H1 (cell line): ENCODE measurements around the gene GIGYF2. TPM values are rescaled to one million over a fixed set of nuclear protein-coding genes. Genes with fewer than 3 reads are reported as not detected.

Experiments
- CTCF ChIA-PET: fragments of 300-600 bp; sonication (Branson Sonifier 250); formaldehyde crosslinking; loops from one replicate; lab custom pipeline; 2021; ENCODE audit not compliant: partially characterized antibody; lab: Charles Lee
- POLR2A ChIA-PET: fragments of 300-600 bp; sonication (Branson Sonifier 250); formaldehyde crosslinking; loops from one replicate; lab custom pipeline; 2021; ENCODE audit warnings: inconsistent platforms; ENCODE audit not compliant: partially characterized antibody; lab: Charles Lee
- DNase-seq, 2 experiments: peaks; one replicate each; pipeline versions ENCODE4 v3.0.0 to v3.0.0-alpha.2; 2010 to 2022; ENCODE audit warnings: low spot score in 2 of 2, low read depth in 1 of 2, mixed read lengths in 1 of 2
- FAIRE-seq: peaks from 2 replicates; lab custom pipeline; 2011; peaks lifted over from hg19 to GRCh38; lab: Jason Lieb, UNC
- H2AFZ ChIP-seq: 2 replicates; pipeline ENCODE4 v1.8.1; 2012; ENCODE audit warnings: low read length, inconsistent platforms
- H2AK5ac ChIP-seq: 2 replicates; pipeline ENCODE4 v1.6.1; 2013; ENCODE audit warnings: low read depth, low read length
- H2BK120ac ChIP-seq: replicated peaks from 2 replicates; pipeline ENCODE3; 2013; ENCODE audit warnings: low read depth, low read length, inconsistent platforms
- H2BK12ac ChIP-seq: 2 replicates; pipeline ENCODE4 v1.6.1; 2013; ENCODE audit warnings: low read depth, low read length
- H2BK15ac ChIP-seq: 2 replicates; pipeline ENCODE4 v1.6.1; 2013; ENCODE audit warnings: low read length
- H2BK20ac ChIP-seq: 2 replicates; pipeline ENCODE4 v1.6.1; 2013; ENCODE audit warnings: low read length
- H2BK5ac ChIP-seq: 2 replicates; pipeline ENCODE4 v1.6.1; 2013; ENCODE audit warnings: low read depth, low read length
- H3K14ac ChIP-seq: 2 replicates; pipeline ENCODE4 v1.6.1; 2013; ENCODE audit warnings: inconsistent platforms; ENCODE audit not compliant: insufficient read length
- H3K18ac ChIP-seq: 2 replicates; pipeline ENCODE4 v1.6.1; 2013; ENCODE audit warnings: low read length; ENCODE audit errors: extremely low read depth
- H3K23ac ChIP-seq: 2 replicates; pipeline ENCODE4 v1.6.1; 2013; ENCODE audit warnings: inconsistent platforms; ENCODE audit not compliant: insufficient read length
- H3K23me2 ChIP-seq: 2 replicates; pipeline ENCODE4 v1.6.1; 2013; ENCODE audit warnings: low read depth, low read length
- H3K27ac ChIP-seq: 2 replicates; pipeline ENCODE4 v1.6.1; 2011; ENCODE audit warnings: low read depth, low read length, inconsistent platforms
- H3K27me3 ChIP-seq, 4 experiments: replicated peaks in 1 of 4; 1 replicate in 1 of 4; 2 replicates in 3 of 4; pipeline versions ENCODE4 v1.6.1 to v1.8.1; 2011 to 2013; ENCODE audit warnings: low read length in 3 of 4, mild to moderate bottlenecking in 3 of 4, inconsistent platforms in 2 of 4, mixed read lengths in 2 of 4, moderate library complexity in 1 of 4; ENCODE audit not compliant: control insufficient read depth in 3 of 4, insufficient read depth in 3 of 4; ENCODE audit errors: extremely low read depth in 1 of 4
- H3K36me3 ChIP-seq, 4 experiments: 2 replicates each; pipeline versions ENCODE4 v1.6.1 to v1.8.1; 2011 to 2013; ENCODE audit warnings: mild to moderate bottlenecking in 4 of 4, low read length in 3 of 4, moderate library complexity in 2 of 4, control low read depth in 1 of 4, inconsistent platforms in 1 of 4; ENCODE audit not compliant: insufficient read depth in 4 of 4, control insufficient read depth in 2 of 4
- H3K4ac ChIP-seq: replicated peaks from 2 replicates; pipeline ENCODE3; 2013; ENCODE audit warnings: low read length, low read depth, mixed read lengths, inconsistent platforms; ENCODE audit not compliant: insufficient read length
- H3K4me1 ChIP-seq, 4 experiments: replicated peaks in 1 of 4; 1 replicate in 1 of 4; 2 replicates in 3 of 4; pipeline versions ENCODE4 v1.6.1 to v1.8.1; 2011 to 2013; ENCODE audit warnings: low read length in 3 of 4, inconsistent platforms in 2 of 4, mixed read lengths in 1 of 4; ENCODE audit not compliant: insufficient read depth in 4 of 4, control insufficient read depth in 3 of 4
- H3K4me2 ChIP-seq, 2 experiments: 2 replicates each; pipeline versions ENCODE4 v1.6.1 to v1.8.1; 2011 to 2013; ENCODE audit warnings: low read depth in 2 of 2, low read length in 2 of 2, control low read depth in 1 of 2, inconsistent platforms in 1 of 2, mild to moderate bottlenecking in 1 of 2; ENCODE audit not compliant: insufficient read depth in 1 of 2
- H3K4me3 ChIP-seq, 4 experiments: fragments of 200-600, 300-600 bp in 1 of 4; sonication (generic), shearing (Covaris generic), sonication (Bioruptor Twin) in 1 of 4; 2 replicates each; pipeline versions ENCODE4 v1.5.1 to v1.8.1; 2011 to 2016; ENCODE audit warnings: low read length in 4 of 4, low read depth in 3 of 4, control low read depth in 2 of 4, inconsistent platforms in 2 of 4, mild to moderate bottlenecking in 2 of 4, mixed read lengths in 1 of 4, moderate library complexity in 1 of 4; ENCODE audit not compliant: insufficient read depth in 2 of 4; ENCODE audit errors: extremely low read depth in 1 of 4
- H3K56ac ChIP-seq: replicated peaks from 2 replicates; pipeline ENCODE3; 2013; ENCODE audit warnings: low read depth, mild to moderate bottlenecking, mixed read lengths, low read length, inconsistent platforms; ENCODE audit not compliant: insufficient read length
- H3K79me1 ChIP-seq: 2 replicates; pipeline ENCODE4 v1.6.1; 2013; ENCODE audit warnings: low read depth, low read length, control low read depth
- H3K79me2 ChIP-seq, 2 experiments: 2 replicates each; pipeline versions ENCODE4 v1.6.1 to v1.8.1; 2012 to 2013; ENCODE audit warnings: low read length in 2 of 2, mild to moderate bottlenecking in 2 of 2, inconsistent platforms in 1 of 2; ENCODE audit not compliant: insufficient read depth in 2 of 2, control insufficient read depth in 1 of 2
- H3K9ac ChIP-seq, 4 experiments: replicated peaks in 1 of 4; 1 replicate in 1 of 4; 2 replicates in 3 of 4; pipeline versions ENCODE4 v1.6.1 to v1.8.1; 2011 to 2013; ENCODE audit warnings: low read depth in 3 of 4, low read length in 3 of 4, control low read depth in 2 of 4, mild to moderate bottlenecking in 2 of 4, moderate library complexity in 2 of 4, inconsistent platforms in 1 of 4; ENCODE audit errors: extremely low read depth in 1 of 4
- H3K9me3 ChIP-seq, 2 experiments: 2 replicates each; pipeline versions ENCODE4 v1.6.1 to v1.8.1; 2012 to 2013; ENCODE audit warnings: mild to moderate bottlenecking in 2 of 2, moderate library complexity in 2 of 2, control low read depth in 1 of 2, inconsistent platforms in 1 of 2, low read depth in 1 of 2, low read length in 1 of 2, mixed read lengths in 1 of 2; ENCODE audit not compliant: insufficient read depth in 2 of 2
- H4K20me1 ChIP-seq, 2 experiments: replicated peaks in 1 of 2; 2 replicates each; pipeline versions ENCODE3 to v1.8.1; 2011 to 2013; ENCODE audit warnings: inconsistent platforms in 2 of 2, low read length in 2 of 2, mild to moderate bottlenecking in 1 of 2; ENCODE audit not compliant: insufficient read depth in 2 of 2, control insufficient read depth in 1 of 2
- H4K5ac ChIP-seq: 2 replicates; pipeline ENCODE4 v1.6.1; 2013; ENCODE audit warnings: low read length, low read depth, mixed read lengths, inconsistent platforms; ENCODE audit not compliant: insufficient read length
- H4K8ac ChIP-seq: 2 replicates; pipeline ENCODE4 v1.8.0; 2013; ENCODE audit warnings: mild to moderate bottlenecking, moderate library complexity, low read length, inconsistent platforms; ENCODE audit not compliant: insufficient read depth; ENCODE audit errors: extremely low read depth
- H4K91ac ChIP-seq: replicated peaks from 2 replicates; pipeline ENCODE3; 2013; ENCODE audit warnings: low read length, mixed read lengths, inconsistent platforms; ENCODE audit not compliant: insufficient read length
- BACH1 ChIP-seq: IDR thresholded peaks from 2 replicates; pipeline ENCODE4 v1.6.1; 2012; ENCODE audit warnings: low read length, improper control_type of control experiment
- CBX5 ChIP-seq: fragments of 300-800, 300-1000 bp; sonication (generic); IDR thresholded peaks from 2 replicates; pipeline ENCODE4 v1.7.1; 2016; ENCODE audit warnings: antibody characterized with exemption, low read length, low read depth
- KDM4A ChIP-seq: IDR thresholded peaks from one replicate; pipeline ENCODE4 v1.7.1; 2012; ENCODE audit warnings: low read depth, mild to moderate bottlenecking, moderate library complexity, low read length, inconsistent platforms; ENCODE audit not compliant: severe bottlenecking
- PHF8 ChIP-seq: fragments of 200-600 bp; sonication (generic); conservative IDR thresholded peaks from 2 replicates; pipeline ENCODE4 v1.7.1; 2012; ENCODE audit warnings: low read depth, mild to moderate bottlenecking, inconsistent platforms, low read length, moderate library complexity
- RAD21 ChIP-seq, 2 experiments: IDR thresholded peaks in 1 of 2; conservative IDR thresholded peaks in 1 of 2; 2 replicates each; pipeline ENCODE4 v1.6.1; 2011; ENCODE audit warnings: low read depth in 2 of 2, low read length in 2 of 2, improper control_type of control experiment in 1 of 2, inconsistent platforms in 1 of 2, mild to moderate bottlenecking in 1 of 2, moderate library complexity in 1 of 2
- SP1 ChIP-seq: IDR thresholded peaks from 2 replicates; pipeline ENCODE4 v1.6.1; 2011; ENCODE audit warnings: low read depth, low read length
- WGBS, 2 experiments: shearing (Covaris generic) in 1 of 2; methylation state at CpG; one replicate each; pipeline versions ENCODE4 v1.1.6 to v1.1.7; 2013 to 2015; ENCODE audit warnings: low lambda C conversion rate in 2 of 2, mixed read lengths in 2 of 2, inconsistent platforms in 1 of 2, low coverage in 1 of 2, missing lambda C conversion rate in 1 of 2; ENCODE audit not compliant: insufficient replicate concordance in 2 of 2, insufficient coverage in 1 of 2, insufficient read length in 1 of 2; ENCODE audit errors: extremely low coverage in 1 of 2, missing lambda C conversion rate in 1 of 2; 5-methylcytosine and 5-hydroxymethylcytosine counted together
- polyA plus RNA-seq, 7 experiments: library from polyadenylated mRNA; depleted of rRNA in 3 of 7; stranded (reverse) in 5 of 7; unstranded in 2 of 7; fragments of >200 nt in 5 of 7; fragments of 200-250 nt in 2 of 7; gene quantifications; 1 replicate in 5 of 7; 2 replicates in 1 of 7; 4 replicates in 1 of 7; pipeline versions ENCODE4 v1.2.1 to v1.2.3, GENCODE V29; 2011 to 2013; ENCODE audit warnings: missing spikeins in 2 of 7, mixed read lengths in 2 of 7
- total RNA-seq: library from RNA; stranded (reverse); fragmentation: NEBNext Ultra II Directional; extraction: Animal tissue kit (Norgen Biotek cat#: 25700); gene quantifications from 2 replicates; pipeline ENCODE4 v1.2.1, GENCODE V29; 2021

Gene GIGYF2
- total and polyA plus RNA-seq, 2 of the 8 experiments (the other 6 are each of a cell fraction or from before 2014, with no cell fraction given) = 22.3 to 62.0 TPM

DNA sequence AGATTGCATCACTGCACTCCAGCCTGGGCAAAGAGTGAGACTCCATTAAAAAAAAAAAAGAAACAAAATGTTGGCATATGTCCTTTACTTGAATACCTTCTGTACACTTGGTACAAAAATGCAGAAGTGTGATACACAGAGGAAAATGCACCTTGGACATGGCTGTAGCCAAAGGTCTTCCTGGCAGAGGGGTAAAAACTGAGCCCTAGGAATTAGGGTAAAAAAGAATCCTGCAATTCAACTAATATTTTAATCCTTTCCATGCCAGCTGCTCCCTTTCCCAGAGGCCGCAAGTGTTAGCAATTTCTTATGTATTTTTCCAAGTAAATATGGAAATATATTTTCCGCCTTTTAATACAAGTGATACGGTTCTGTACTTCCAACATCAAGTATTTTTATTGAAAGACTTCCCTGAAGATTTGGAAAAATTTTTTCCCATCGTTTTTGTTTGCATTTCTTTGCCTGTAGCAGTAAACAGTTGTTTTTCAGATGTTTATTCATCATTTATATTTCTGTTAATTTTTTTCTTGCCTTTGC, 53.1 kb downstream of the GIGYF2 start:
- Histone ChIP-seq H3K9me3 (no peaks in the 10 kb centered on the region), H2AK5ac (no peak overlapping the region), H3K27ac (no peak overlapping the region), H3K9ac (no peak overlapping the region), H2BK15ac (no peak overlapping the region), H3K79me2 (no peaks in the 10 kb centered on the region), H3K23me2 (peaks cover 2% of the 10 kb centered on the region; the same call in 1 of the 2 replicates), H3K4me1 (no peaks in the 10 kb centered on the region), H3K27me3 (no peaks in the 10 kb centered on the region), H3K56ac (no peak overlapping the region), H4K5ac (no peak overlapping the region), H3K79me1 (no peaks in the 10 kb centered on the region), H2BK12ac (no peak overlapping the region), H3K36me3 (peaks cover 2 to 60% (median 16%) of the 10 kb centered on the region in 4 experiments; a peak in 5 of 8 replicates), H3K4me3 (no peak overlapping the region), H4K8ac (no peak overlapping the region), H3K14ac (no peak overlapping the region), H4K20me1 (peaks cover 0 to 3% of the 10 kb centered on the region in 2 experiments), H2BK120ac (no peak overlapping the region), H2AFZ (no peak overlapping the region), H2BK5ac (no peak overlapping the region), H3K18ac (no peak overlapping the region), H2BK20ac (no peak overlapping the region), H3K4ac (no peak overlapping the region), H3K23ac (no peak overlapping the region), H3K4me2 (no peak overlapping the region), H4K91ac (no peak overlapping the region)
- POLR2A ChIA-PET = interaction anchor here (1.4 kb wide), 1 partner anchor 10 kb away, joined by 3 read pairs; no protein-coding TSS in a partner anchor
- TF ChIP-seq SP1 = no peak
- TF ChIP-seq PHF8 = no peak
- TF ChIP-seq KDM4A = no peak
- TF ChIP-seq BACH1 = no peak
- no peak for TF ChIP-seq RAD21 (IDR thresholded peaks at IDR 0.05 in 1 of 2, conservative IDR thresholded peaks at IDR 0.05 in 1 of 2; ENCODE audit: low read depth in 2 of 2, low read length in 2 of 2)
- TF ChIP-seq CBX5 = no peak
- no peak for DNase-seq
- CTCF ChIA-PET = interaction anchor here (0.6 kb wide), 1 partner anchor 143 kb away, joined by 3 read pairs; no protein-coding TSS in a partner anchor
- FAIRE-seq = no peak
- 90% methylated on average over 4 of the region's 4 CpGs; no CpG with 5 or more reads in 1 of the 2 experiments for WGBS, 2 experiments
